Bronchial smooth muscle cell (primary cell): ENCODE data around the gene NPHS1. TPM values are rescaled to one million over a fixed set of nuclear protein-coding genes. Genes with fewer than 3 reads are reported as not detected.

Experiments
- total RNA-seq: library from RNA; depleted of rRNA; stranded (reverse); fragments of >200 nt; gene quantifications from 2 replicates; pipeline ENCODE4 v1.2.1, GENCODE V29; 2014

The NPHS1 gene
- total RNA-seq = 0.16 TPM in 1 of 2 replicates, not detected in the other

GRCh38 chr19:35852029-35852780 lies at the start of gene NPHS1:
NPHS1 (minus strand) TSS chr19:35852504; CDS start chr19:35851837, 667 bp downstream.

GRCh38 chr19:35868172-35868822 lies 16.0 kb upstream of the NPHS1 start, which contains the start of gene APLP1:
APLP1 (plus strand) TSS chr19:35868574; CDS start chr19:35868637, 63 bp downstream.

GRCh38 chr19:35856546-35857149 lies 4.3 kb upstream of the NPHS1 start, which contains the start of gene KIRREL2:
KIRREL2 (plus strand) TSS chr19:35856911; CDS start chr19:35857120, 209 bp downstream.

GRCh38 chr19:35812220-35813042 lies 39.9 kb downstream of the NPHS1 start, which contains the start of gene PRODH2:
PRODH2 (minus strand) TSS chr19:35812845; CDS start chr19:35812805, 40 bp downstream.

Other genes starting within 250 kb of the NPHS1 start
- gene HAUS5, start 239.8 kb downstream of the NPHS1 start, total RNA-seq = 3.7 and 3.8 TPM in 2 replicates
- gene RBM42, start 223.5 kb downstream of the NPHS1 start, total RNA-seq = 19.0 and 29.5 TPM in 2 replicates
- gene ETV2, start 210.8 kb downstream of the NPHS1 start, total RNA-seq = 0.17 and 0.63 TPM in 2 replicates
- 531 and 566 TPM in 2 replicates for gene COX6B1, start 204.2 kb downstream of the NPHS1 start, total RNA-seq
- not detected in 2 replicates for gene UPK1A, start 186.0 kb downstream of the NPHS1 start, total RNA-seq
- gene ZBTB32, start 147.9 kb downstream of the NPHS1 start, total RNA-seq = not detected in 2 replicates
- 2.7 and 6.8 TPM in 2 replicates for gene KMT2B, start 134.5 kb downstream of the NPHS1 start, total RNA-seq
- 0.32 and 0.77 TPM in 2 replicates for gene IGFLR1, start 110.1 kb downstream of the NPHS1 start, total RNA-seq
- gene U2AF1L4, start 107.1 kb downstream of the NPHS1 start, total RNA-seq = 10.7 and 10.9 TPM in 2 replicates
- gene PSENEN, start 106.9 kb downstream of the NPHS1 start, total RNA-seq = 9.1 and 11.3 TPM in 2 replicates
- 11.2 and 11.8 TPM in 2 replicates for gene LIN37, start 103.9 kb downstream of the NPHS1 start, total RNA-seq
- gene HSPB6, start 95.5 kb downstream of the NPHS1 start, total RNA-seq = 96.5 and 248 TPM in 2 replicates
- gene PROSER3, start 94.3 kb downstream of the NPHS1 start, total RNA-seq = 2.9 and 3.2 TPM in 2 replicates
- gene ARHGAP33, start 76.9 kb downstream of the NPHS1 start, total RNA-seq = 5.0 and 7.9 TPM in 2 replicates
- gene PRODH2, start 39.7 kb downstream of the NPHS1 start, total RNA-seq = not detected in 2 replicates
- 0.09 TPM in 1 of 2 replicates, not detected in the other for gene KIRREL2, start 4.4 kb upstream of the NPHS1 start, total RNA-seq
- 6.0 and 11.0 TPM in 2 replicates for gene APLP1, start 16.1 kb upstream of the NPHS1 start, total RNA-seq
- 2.2 and 4.9 TPM in 2 replicates for gene NFKBID, start 48.0 kb upstream of the NPHS1 start, total RNA-seq
- gene HCST, start 50.0 kb upstream of the NPHS1 start, total RNA-seq = 2.5 and 3.2 TPM in 2 replicates
- gene TYROBP, start 55.8 kb upstream of the NPHS1 start, total RNA-seq = not detected in 2 replicates
- gene LRFN3, start 83.9 kb upstream of the NPHS1 start, total RNA-seq = 1.4 and 1.6 TPM in 2 replicates
- gene SDHAF1, start 142.7 kb upstream of the NPHS1 start, total RNA-seq = 10.5 and 11.5 TPM in 2 replicates
- 0.16 TPM in 1 of 2 replicates, not detected in the other for gene SYNE4, start 156.3 kb upstream of the NPHS1 start, total RNA-seq
- 9.3 and 13.6 TPM in 2 replicates for gene ALKBH6, start 161.7 kb upstream of the NPHS1 start, total RNA-seq
- gene CLIP3, start 180.4 kb upstream of the NPHS1 start, total RNA-seq = 13.6 and 25.6 TPM in 2 replicates
- 0.94 and 1.7 TPM in 2 replicates for gene THAP8, start 201.8 kb upstream of the NPHS1 start, total RNA-seq
- gene WDR62, start 202.4 kb upstream of the NPHS1 start, total RNA-seq = 0.52 and 1.3 TPM in 2 replicates